ENCODE results near the gene FCHO2.
"Not testable (repeated sequence)": the region's sequence is repeated elsewhere in the genome, so short reads cannot be mapped to it uniquely, and the experiment has no call there.

The FCHO2 gene, protein sequence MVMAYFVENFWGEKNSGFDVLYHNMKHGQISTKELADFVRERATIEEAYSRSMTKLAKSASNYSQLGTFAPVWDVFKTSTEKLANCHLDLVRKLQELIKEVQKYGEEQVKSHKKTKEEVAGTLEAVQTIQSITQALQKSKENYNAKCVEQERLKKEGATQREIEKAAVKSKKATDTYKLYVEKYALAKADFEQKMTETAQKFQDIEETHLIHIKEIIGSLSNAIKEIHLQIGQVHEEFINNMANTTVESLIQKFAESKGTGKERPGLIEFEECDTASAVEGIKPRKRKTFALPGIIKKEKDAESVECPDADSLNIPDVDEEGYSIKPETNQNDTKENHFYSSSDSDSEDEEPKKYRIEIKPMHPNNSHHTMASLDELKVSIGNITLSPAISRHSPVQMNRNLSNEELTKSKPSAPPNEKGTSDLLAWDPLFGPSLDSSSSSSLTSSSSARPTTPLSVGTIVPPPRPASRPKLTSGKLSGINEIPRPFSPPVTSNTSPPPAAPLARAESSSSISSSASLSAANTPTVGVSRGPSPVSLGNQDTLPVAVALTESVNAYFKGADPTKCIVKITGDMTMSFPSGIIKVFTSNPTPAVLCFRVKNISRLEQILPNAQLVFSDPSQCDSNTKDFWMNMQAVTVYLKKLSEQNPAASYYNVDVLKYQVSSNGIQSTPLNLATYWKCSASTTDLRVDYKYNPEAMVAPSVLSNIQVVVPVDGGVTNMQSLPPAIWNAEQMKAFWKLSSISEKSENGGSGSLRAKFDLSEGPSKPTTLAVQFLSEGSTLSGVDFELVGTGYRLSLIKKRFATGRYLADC

GRCh38 chr5:72955768-72956323, at the start of gene FCHO2:
FCHO2 (plus strand) TSS chr5:72956041; CDS start chr5:72956097, 56 bp downstream.
- FAIRE-seq: no peak

DNA sequence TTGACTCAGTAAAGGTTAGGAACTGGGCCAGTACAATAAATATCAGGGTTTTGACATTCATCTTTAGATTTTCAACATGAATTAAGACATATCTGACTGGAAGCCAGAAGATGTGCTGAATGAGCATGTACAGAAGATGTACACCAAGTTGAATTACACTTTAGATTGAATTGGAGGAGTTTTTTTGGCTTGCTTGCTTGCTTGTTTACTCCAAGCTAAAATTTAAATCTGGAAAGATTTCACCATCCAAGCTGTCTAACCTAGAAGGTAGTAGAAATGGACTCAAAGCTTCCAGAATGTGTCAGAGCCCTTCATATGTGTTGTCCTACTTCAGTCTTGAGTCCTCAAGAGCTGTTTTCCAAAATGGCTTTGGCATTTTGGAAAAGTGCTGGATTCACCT, 49.0 kb upstream of the FCHO2 start:
- no peak for FAIRE-seq

GRCh38 chr5:72908664-72909063, 47.2 kb upstream of the FCHO2 start:
- no peak for FAIRE-seq

DNA sequence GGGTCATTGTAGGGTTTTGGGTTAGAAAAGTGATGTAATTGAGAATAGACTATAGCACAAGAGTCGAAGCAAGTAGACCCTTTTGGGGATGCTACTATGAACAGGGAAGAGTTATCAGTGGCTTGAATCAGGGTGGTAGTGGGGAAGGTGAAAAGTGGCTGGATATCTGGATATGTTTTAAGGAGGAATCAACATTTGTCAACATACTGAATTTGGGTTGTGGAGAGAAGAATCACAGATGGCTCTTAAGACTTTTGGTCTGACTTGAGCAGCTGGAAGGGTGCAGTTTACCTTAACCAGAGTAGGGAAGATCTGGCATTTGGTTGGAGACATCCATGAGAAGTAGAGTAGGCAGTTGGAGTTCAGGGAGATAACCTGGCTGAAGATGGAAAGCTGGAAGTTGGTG, 38.5 kb upstream of the FCHO2 start:
- no peak for FAIRE-seq

DNA sequence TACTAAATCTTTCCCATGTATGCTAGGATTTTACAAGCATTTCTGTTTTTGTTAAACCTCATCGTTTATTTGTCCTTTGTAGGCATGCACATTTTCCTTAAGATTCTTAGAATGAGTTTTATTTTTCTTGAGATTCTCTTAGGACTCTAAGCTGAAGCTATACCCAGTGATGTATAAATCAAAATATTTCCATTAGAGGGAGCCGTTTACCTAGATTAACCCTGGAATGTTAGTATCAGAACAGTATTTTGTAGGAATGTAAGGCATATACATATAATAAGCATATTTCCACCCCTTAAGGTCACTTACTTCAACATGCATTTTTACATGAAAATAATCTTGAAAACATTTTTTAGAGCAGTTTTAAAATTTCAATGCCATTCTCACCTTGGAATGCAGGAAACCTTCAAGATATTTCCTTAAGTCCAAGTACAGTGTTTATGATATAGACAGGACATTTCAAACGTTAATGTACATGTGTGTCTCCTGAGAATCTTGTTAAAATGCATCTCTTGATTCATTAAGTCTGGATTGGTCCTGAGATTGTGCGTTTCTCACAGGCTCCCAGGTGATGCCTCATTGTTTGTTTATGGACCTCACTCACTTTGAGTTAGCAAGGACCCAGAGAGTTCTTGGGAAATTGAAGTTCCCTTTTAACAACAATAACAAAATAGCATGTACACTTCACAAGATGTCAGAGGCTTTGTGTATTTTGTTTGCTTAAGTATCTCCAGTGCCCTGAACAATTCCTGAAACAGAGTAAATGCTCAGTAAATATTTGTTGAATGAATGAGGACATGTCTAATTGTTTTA, 34.9 kb upstream of the FCHO2 start:
- FAIRE-seq: no peak

GRCh38 chr5:72921886-72922285, 34.0 kb upstream of the FCHO2 start:
- FAIRE-seq: no peak

DNA sequence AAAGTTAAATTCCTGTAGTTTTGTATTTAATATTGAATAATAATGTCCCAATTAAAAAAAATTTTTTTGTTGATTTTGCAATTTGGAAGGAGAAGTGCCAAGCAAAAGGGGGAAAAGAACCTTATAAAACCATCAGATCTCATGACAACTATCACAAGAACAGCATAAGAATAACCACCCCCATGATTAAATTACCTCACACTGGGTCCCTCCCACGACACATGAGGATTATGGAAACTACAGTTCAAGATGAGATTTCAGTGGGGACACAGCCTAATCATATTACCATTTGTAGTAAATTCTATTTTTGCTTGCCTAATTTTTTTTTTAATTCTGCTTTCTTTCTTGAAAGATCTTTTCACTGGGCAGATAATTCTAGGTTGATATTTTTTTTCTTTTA, 33.4 kb upstream of the FCHO2 start:
- FAIRE-seq: no peak

GRCh38 chr5:72925336-72926010, 30.4 kb upstream of the FCHO2 start:
- no peak for FAIRE-seq

- FAIRE-seq: not testable (repeated sequence)
Measured at GRCh38 chr5:72932686-72933085, 23.2 kb upstream of the FCHO2 start.

GRCh38 chr5:72934953-72935725, 20.7 kb upstream of the FCHO2 start:
- FAIRE-seq: not testable (repeated sequence)

GRCh38 chr5:72936893-72937292, 18.9 kb upstream of the FCHO2 start:
- FAIRE-seq: no peak

GRCh38 chr5:72937517-72938061, 18.3 kb upstream of the FCHO2 start:
- no peak for FAIRE-seq

- no peak for FAIRE-seq
Measured at GRCh38 chr5:72938206-72938605, 17.6 kb upstream of the FCHO2 start.

- no peak for FAIRE-seq
Measured at GRCh38 chr5:72940082-72940481, 15.8 kb upstream of the FCHO2 start.

DNA sequence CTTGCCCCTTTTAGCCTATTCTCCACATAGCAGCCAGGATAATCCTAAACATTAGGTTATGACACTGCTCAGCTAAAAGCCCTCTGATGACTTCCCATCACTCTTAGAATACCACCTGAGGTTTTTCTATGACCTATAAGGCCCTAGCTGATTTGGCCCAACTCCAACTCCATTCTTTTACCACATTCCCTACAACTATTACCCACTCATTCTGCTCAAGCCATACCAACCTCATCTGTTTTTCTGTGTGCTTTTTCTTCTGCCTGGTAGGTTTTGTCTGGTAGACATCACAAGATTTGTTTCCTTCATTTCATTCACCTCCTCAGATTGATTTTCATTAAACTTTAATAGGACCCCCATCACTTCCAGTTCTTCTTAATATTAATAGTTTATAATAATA, 12.5 kb upstream of the FCHO2 start:
- FAIRE-seq: no peak

- FAIRE-seq: no peak
Measured at GRCh38 chr5:72947498-72947897, 8.3 kb upstream of the FCHO2 start.

GRCh38 chr5:72949481-72949880, 6.4 kb upstream of the FCHO2 start:
- FAIRE-seq: no peak

DNA sequence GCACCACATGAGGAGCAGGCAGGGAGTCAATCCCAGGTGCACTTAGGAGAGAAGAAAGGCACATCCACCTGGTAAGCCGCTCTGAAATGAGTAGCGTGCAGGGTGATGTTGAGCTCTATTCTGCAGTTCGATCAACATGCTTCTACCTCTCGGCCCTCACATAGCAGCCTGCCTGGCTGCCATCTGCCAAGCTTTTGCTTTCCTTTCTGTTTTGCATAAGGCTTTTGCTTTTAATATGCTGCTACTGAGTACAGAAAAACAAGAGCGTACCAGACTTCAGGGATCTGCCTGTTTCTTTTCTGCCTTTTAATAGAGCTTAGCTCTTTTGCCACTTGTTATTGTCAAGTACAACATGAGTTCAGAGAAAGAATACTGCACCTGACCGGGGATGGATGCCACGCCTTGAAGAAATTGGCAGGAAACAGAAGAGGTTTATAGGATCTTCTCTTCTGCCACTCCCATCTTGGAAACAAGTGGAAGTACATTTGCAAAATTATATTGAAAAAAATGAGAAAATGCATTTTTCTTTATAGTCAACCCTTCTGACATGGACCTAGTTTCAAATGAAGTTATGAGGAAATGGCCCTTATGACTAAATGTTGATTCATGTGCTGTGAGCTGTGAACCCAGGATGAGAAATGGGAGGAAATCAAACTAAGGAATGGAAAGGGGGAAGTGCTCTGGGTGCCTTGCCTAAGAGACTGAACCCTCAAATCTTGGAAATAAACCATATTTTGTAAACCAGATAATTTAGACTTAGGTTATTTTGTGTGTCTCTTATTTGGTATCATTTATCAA, 4.0 kb upstream of the FCHO2 start:
- no peak for FAIRE-seq

DNA sequence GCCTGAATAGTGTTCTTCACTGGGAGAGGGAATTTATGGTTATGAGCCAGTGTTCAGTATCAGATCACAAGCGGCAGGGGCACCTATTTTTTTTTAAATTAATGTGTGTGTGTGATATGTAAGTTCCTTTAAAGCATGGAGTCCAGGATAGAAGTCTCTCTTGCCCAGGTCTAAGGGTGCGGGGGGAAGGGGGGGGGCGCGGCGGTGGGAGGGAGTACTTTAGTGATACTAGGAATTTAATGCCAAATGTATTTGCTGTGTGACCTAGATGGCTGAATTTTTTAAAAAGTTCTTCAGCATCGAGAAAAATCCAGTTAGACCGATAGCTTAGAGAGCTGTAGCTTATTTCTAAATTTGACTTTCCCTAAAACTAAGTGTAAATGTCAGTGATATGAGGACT, 1.5 kb upstream of the FCHO2 start:
- FAIRE-seq: no peak

- FAIRE-seq: no peak
Measured at GRCh38 chr5:72955143-72955767, 586 bp upstream of the FCHO2 start.
